ENCODE measurements around the gene SEPTIN6.

- TF ChIP-seq CTCF (IDR thresholded peaks at IDR 0.05) (no peak), POLR2A (IDR thresholded peaks at IDR 0.05) (no peak)
These were observed 10.7 kb downstream of the SEPTIN6 start for GRCh38 chrX:119682019-119682989.

Data from tibial nerve (tissue), 3 donors.